Stimulated activated naive CD8-positive, alpha-beta T cell treated with anti-CD3 and anti-CD28 coated beads, Interleukin-15, Interleukin-2, amounts not matched to agents 100 ng/mL and 50 ng/mL, for 24 hours (primary cell): Measurements from ENCODE around the gene WFDC12.

Experiments used
- H3K27ac Mint-ChIP-seq: one replicate; pipeline ENCODE4 v1.8.0; 2021; ENCODE audit warnings: mild to moderate bottlenecking, mixed read lengths
- H3K27me3 Mint-ChIP-seq: one replicate; pipeline ENCODE4 v1.8.0; 2021; ENCODE audit warnings: mixed read lengths
- H3K36me3 Mint-ChIP-seq: one replicate; pipeline ENCODE4 v1.8.0; 2021; ENCODE audit warnings: low read depth, mixed read lengths
- H3K4me1 Mint-ChIP-seq: one replicate; pipeline ENCODE4 v1.8.0; 2021; ENCODE audit warnings: low read depth, mixed read lengths
- H3K4me3 Mint-ChIP-seq: one replicate; pipeline ENCODE4 v1.8.0; 2021; ENCODE audit warnings: mild to moderate bottlenecking, mixed read lengths
- H3K9me3 Mint-ChIP-seq: one replicate; pipeline ENCODE4 v1.8.0; 2021; ENCODE audit warnings: mixed read lengths

WFDC12 gene

DNA sequence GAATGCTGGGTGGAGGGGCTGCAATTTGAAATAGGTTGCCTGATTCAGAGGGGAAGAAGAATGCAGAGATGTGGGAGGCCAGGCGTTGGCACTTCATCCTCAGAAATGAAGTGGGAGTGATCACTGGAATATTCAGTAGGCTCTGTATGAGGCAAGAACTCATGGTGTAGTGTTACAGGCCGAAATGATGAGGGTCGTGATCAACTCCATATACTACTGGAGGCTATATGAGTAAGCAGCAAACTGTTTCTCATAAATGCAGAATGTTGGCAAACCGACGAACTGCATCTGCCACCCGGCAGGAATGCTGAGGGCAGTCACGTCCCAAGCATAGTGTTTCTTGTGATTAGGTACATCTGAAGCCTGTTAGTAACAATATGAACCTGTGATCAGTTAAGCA, 36.0 kb downstream of the WFDC12 start:
- Mint-ChIP-seq H3K27me3 (no peaks in the 10 kb centered on the region), H3K27ac (no peak overlapping the region), H3K9me3 (no peaks in the 10 kb centered on the region), H3K36me3 (peaks cover 54% of the 10 kb centered on the region), H3K4me3 (no peak overlapping the region), H3K4me1 (no peaks in the 10 kb centered on the region)

DNA sequence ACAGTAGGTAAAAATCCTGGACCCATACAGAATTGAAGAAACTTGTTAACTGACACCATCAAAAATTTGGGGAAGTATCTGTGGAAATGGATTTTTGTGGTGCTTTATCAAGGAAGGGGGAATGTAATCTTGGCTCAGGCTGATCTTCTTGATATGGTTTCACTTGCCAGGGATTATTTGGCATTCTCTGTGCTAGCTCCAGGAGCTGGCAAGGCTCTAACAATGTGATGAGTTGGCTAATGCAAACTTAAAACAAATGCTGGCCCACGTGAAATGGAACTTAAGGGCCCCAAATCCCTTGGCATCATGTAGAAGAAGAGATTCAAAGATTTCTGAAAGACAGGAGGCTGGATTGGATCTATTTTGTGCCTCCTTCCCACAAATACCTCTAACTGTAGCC, 36.5 kb downstream of the WFDC12 start:
- Mint-ChIP-seq H3K9me3 (no peaks in the 10 kb centered on the region), H3K36me3 (peaks cover 58% of the 10 kb centered on the region), H3K4me3 (no peak overlapping the region), H3K4me1 (no peaks in the 10 kb centered on the region), H3K27ac (no peak overlapping the region), H3K27me3 (no peaks in the 10 kb centered on the region)

DNA sequence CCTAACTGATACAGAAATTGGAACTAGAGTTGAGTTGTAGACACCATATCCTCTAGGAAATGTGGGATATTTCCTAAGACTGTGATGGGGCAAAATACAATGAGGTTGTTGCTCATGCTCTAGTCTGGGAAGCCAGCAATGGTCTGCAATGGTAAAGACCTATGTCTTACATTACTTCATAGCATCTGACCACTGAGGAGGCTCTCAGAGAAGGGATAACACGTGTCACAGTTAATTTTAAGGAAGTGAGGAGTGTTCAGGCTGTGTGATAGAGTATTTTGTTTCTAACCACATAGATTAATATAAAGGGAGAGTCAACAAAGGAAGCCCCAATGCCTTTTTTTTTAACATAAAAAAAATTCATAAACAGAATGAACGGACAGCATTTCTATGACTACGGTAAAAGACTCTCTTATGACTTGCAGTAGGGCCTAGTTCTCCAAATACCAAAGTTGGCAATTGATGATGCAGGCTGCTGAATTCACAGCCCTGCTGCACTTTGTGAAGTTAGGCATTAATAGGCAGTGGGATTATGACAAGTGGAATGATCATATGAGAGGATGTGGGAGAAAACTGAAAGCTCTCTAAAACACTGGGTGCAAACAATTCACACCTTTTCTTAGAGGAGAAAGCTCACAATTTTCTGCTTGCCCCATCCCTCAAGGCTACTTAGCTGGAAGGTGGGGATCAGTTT, 37.0 kb downstream of the WFDC12 start:
- peaks cover 64% of the 10 kb centered on the region for H3K36me3 Mint-ChIP-seq
- no peaks in the 10 kb centered on the region for H3K4me1 Mint-ChIP-seq
- H3K4me3 Mint-ChIP-seq = no peak overlapping the region
- H3K27me3 Mint-ChIP-seq = no peaks in the 10 kb centered on the region
- H3K27ac Mint-ChIP-seq = no peak overlapping the region
- no peaks in the 10 kb centered on the region for H3K9me3 Mint-ChIP-seq

DNA sequence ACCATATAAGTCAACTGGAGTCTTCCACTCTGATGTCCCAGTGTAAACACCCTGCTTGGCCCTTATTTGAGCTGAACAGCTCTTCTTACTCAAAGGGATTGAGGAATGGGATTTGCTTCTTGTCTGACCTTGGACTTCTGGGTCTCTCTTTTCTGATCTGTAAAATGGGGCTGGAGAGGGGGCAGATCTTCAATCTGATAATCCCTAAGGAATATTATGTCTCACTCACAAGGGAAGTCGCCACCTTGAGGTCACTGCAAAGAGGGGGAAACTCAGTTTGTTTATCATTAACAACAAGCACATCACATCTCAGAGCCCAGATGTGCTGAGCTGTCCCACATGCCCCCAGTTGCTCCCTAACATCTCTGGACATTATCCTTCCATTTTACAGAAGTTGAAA, 38.4 kb downstream of the WFDC12 start:
- no peaks in the 10 kb centered on the region for H3K27me3 Mint-ChIP-seq
- H3K9me3 Mint-ChIP-seq = peaks cover 5% of the 10 kb centered on the region
- peaks cover 74% of the 10 kb centered on the region for H3K36me3 Mint-ChIP-seq
- H3K27ac Mint-ChIP-seq = peak overlapping the region; percentile 42
- no peaks in the 10 kb centered on the region for H3K4me1 Mint-ChIP-seq
- H3K4me3 Mint-ChIP-seq = no peak overlapping the region

DNA sequence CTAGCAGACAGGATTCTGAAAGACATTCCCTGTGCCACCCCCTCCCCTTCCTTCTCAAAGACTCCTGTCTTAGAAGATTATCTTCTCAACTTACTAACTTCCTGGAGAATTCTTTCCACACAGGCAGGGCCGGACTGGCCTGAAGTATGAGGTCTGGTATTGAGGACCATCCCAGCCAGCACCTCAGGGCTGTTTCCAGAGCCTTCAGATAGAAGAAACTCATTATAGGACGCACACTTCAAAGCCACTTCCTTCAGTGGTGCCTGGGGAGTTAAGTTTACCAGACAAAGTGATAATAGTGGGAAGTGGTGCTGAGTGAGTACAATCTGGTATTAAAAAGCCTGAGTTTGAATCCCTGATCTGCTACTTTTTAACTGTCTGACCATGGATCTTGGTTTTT, 39.0 kb downstream of the WFDC12 start:
- H3K4me1 Mint-ChIP-seq = no peaks in the 10 kb centered on the region
- peak overlapping the region; percentile 42 for H3K27ac Mint-ChIP-seq
- H3K27me3 Mint-ChIP-seq = no peaks in the 10 kb centered on the region
- peaks cover 75% of the 10 kb centered on the region for H3K36me3 Mint-ChIP-seq
- peaks cover 7% of the 10 kb centered on the region for H3K9me3 Mint-ChIP-seq
- no peak overlapping the region for H3K4me3 Mint-ChIP-seq

DNA sequence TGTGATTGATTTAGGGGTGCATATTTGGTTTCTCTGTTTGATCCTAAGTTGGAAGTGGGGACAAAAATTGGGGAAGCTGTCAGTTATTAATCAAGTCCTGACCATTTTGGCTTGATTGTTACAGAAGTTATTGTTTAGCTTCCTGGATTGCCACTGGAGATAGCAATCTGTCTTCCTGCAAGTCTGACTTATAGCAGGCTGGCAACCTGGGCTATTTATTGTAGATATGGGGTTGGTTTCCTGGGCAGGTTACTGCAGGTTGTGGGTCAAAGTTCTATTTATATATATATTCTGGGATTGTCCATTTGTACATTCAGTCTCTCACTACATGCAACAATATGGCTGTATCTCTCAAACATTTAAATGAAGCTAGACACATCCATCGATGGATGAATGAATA, 41.1 kb downstream of the WFDC12 start:
- H3K4me1 Mint-ChIP-seq = no peaks in the 10 kb centered on the region

DNA sequence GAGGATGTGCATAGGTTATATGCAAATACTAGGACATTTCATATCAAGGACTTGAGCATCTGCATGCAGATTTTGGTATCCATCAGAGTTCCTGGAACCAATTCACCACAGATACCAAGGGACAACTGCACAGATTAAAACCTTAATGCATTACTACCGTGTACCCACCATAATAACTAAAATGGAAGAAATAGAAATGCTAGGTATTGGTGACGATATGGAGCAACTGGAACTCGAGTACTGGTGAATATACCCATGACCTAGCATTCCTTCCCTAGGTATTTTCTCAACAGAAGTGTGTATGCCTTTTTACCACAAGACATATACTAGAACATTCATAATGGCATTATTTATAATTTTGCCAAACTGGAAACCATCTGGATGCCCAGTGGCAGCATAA, 41.8 kb downstream of the WFDC12 start:
- Mint-ChIP-seq H3K27me3 (no peaks in the 10 kb centered on the region), H3K4me1 (no peaks in the 10 kb centered on the region), H3K4me3 (no peak overlapping the region), H3K27ac (no peak overlapping the region), H3K9me3 (peaks cover 12% of the 10 kb centered on the region), H3K36me3 (peaks cover 90% of the 10 kb centered on the region)

More for the DNA sequence above, 41.1 kb downstream of the WFDC12 start:
- H3K36me3 Mint-ChIP-seq = peaks cover 93% of the 10 kb centered on the region
- no peak overlapping the region for H3K4me3 Mint-ChIP-seq
- H3K27ac Mint-ChIP-seq = no peak overlapping the region
- H3K27me3 Mint-ChIP-seq = no peaks in the 10 kb centered on the region
- peaks cover 12% of the 10 kb centered on the region for H3K9me3 Mint-ChIP-seq

DNA sequence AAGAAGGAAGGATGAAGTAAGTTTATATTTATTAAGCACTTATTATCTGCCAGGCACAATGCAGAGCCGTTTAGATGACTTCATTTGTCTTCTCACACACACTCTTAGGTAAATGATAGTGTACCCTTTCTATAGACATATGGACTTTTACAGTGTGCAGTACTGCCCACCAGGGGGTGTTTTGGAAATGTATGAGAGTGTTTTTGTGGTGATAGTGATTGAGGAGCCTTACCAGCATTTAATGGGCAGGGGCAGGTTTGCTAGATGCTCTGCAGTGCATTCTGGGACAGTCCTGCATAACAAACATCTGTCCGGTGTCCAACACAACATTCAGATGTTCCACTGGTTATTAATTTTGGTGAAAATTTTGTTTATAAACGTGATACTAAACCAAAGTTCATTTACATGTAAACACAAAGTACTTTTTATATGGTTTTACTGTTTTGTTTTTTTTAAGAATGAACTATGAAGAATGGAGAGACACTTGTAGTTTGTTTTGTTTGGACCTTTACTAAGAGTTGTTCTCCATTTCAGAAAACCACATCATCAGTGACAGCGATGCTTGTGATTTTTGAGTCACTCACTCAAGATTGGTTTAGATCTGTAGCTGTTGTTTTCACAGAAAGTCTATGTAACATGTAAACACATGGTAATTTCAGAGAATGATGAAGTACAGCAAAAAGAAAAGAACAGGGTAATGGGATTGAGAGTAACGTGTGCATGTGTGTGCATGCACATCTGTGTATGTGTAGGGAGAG, 43.2 kb downstream of the WFDC12 start:
- Mint-ChIP-seq H3K27me3 (no peaks in the 10 kb centered on the region), H3K4me1 (no peaks in the 10 kb centered on the region), H3K27ac (no peak overlapping the region), H3K36me3 (peaks cover 92% of the 10 kb centered on the region), H3K4me3 (no peak overlapping the region), H3K9me3 (peaks cover 12% of the 10 kb centered on the region)

DNA sequence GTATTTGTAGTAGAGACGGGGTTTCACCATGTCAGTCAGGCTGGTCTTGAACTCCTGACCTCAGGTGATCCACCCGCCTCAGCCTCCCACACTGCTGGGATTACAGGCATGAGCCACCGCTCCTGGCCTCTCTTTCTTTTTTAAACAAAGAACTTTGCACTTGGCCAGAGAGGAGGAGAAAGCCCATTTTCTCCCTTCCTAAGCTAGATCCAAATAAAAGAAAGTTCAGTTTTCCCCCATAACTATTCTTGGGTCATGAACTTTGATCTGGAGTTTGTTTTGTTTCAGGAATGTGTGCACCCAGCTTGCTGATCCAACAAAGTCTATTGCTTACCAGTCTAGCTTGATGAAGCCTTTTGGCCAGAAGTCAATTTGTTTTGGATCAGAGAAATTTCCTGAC, 46.7 kb downstream of the WFDC12 start:
- H3K27ac Mint-ChIP-seq = no peak overlapping the region
- peaks cover 12% of the 10 kb centered on the region for H3K9me3 Mint-ChIP-seq
- peaks cover 12% of the 10 kb centered on the region for H3K4me1 Mint-ChIP-seq
- H3K4me3 Mint-ChIP-seq = no peak overlapping the region
- H3K27me3 Mint-ChIP-seq = no peaks in the 10 kb centered on the region
- H3K36me3 Mint-ChIP-seq = peaks cover 90% of the 10 kb centered on the region
